Measurements from ENCODE around the gene SC5D.

DNA sequence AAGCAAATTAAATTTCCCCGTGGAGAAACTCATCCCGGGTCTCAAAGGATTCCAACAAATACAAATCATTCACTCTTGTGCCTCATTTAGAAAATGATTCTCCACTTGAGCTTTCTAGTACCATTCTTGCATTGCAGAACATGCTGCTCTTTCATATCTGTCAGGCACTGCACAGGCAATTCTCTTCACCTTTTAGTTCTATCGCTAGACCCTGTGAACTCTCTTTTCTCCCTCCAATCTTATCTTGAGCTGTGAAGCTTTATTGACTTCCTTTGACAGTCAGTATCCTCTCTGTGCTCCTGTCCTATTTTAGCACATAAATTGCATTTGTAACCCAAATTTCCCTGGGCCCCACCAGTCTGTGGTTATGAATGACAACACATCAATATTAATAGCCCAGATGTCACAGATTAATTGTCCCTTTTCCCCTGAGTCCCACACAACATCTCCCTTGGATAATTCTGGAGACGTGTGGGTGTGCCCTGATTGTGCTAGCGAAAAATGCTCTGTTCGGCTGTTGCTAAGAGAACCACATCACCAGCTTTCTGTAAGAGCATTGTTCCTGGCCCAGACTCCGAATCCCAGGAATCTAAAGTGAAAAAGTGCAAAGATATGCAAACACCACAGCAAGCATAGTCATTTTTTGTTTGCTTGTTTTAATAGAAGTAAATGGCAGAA lies 22.4 kb upstream of the SC5D start:
- TF ChIP-seq, protein P1, sequence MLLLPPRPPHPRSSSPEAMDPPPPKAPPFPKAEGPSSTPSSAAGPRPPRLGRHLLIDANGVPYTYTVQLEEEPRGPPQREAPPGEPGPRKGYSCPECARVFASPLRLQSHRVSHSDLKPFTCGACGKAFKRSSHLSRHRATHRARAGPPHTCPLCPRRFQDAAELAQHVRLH (tag by site-specific recombination; IDR thresholded peaks at IDR 0.05), result no peak
- TF ChIP-seq ZFP41 (tag by site-specific recombination; IDR thresholded peaks at IDR 0.05; ENCODE audit: borderline replicate concordance) (no peak), ZNF785 (tag by site-specific recombination; IDR thresholded peaks at IDR 0.05) (no peak), ZNF146 (tag by site-specific recombination; IDR thresholded peaks at IDR 0.05) (no peak), ZNF629 (tag by site-specific recombination; IDR thresholded peaks at IDR 0.05) (no peak), ZNF830 (tag by site-specific recombination; IDR thresholded peaks at IDR 0.05; ENCODE audit: low read depth) (no peak)
- TF ChIP-seq, protein P2, sequence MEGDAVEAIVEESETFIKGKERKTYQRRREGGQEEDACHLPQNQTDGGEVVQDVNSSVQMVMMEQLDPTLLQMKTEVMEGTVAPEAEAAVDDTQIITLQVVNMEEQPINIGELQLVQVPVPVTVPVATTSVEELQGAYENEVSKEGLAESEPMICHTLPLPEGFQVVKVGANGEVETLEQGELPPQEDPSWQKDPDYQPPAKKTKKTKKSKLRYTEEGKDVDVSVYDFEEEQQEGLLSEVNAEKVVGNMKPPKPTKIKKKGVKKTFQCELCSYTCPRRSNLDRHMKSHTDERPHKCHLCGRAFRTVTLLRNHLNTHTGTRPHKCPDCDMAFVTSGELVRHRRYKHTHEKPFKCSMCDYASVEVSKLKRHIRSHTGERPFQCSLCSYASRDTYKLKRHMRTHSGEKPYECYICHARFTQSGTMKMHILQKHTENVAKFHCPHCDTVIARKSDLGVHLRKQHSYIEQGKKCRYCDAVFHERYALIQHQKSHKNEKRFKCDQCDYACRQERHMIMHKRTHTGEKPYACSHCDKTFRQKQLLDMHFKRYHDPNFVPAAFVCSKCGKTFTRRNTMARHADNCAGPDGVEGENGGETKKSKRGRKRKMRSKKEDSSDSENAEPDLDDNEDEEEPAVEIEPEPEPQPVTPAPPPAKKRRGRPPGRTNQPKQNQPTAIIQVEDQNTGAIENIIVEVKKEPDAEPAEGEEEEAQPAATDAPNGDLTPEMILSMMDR (tag by site-specific recombination; IDR thresholded peaks at IDR 0.05), result no peak
- TF ChIP-seq, protein P3, sequence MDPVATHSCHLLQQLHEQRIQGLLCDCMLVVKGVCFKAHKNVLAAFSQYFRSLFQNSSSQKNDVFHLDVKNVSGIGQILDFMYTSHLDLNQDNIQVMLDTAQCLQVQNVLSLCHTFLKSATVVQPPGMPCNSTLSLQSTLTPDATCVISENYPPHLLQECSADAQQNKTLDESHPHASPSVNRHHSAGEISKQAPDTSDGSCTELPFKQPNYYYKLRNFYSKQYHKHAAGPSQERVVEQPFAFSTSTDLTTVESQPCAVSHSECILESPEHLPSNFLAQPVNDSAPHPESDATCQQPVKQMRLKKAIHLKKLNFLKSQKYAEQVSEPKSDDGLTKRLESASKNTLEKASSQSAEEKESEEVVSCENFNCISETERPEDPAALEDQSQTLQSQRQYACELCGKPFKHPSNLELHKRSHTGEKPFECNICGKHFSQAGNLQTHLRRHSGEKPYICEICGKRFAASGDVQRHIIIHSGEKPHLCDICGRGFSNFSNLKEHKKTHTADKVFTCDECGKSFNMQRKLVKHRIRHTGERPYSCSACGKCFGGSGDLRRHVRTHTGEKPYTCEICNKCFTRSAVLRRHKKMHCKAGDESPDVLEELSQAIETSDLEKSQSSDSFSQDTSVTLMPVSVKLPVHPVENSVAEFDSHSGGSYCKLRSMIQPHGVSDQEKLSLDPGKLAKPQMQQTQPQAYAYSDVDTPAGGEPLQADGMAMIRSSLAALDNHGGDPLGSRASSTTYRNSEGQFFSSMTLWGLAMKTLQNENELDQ (tag by site-specific recombination; IDR thresholded peaks at IDR 0.05; ENCODE audit: low read depth), result no peak
